Colonic mucosa (tissue), 4 donors: ENCODE measurements around the gene C1QTNF5. TPM values are rescaled to one million over a fixed set of nuclear protein-coding genes. Genes with fewer than 3 reads are reported as not detected.

Experiments
- DNase-seq: peaks from one replicate; pipeline ENCODE4 v3.0.0-alpha.2; 2020
- H3K27ac ChIP-seq: fragments of 200-600 bp; one replicate; pipeline ENCODE4 v1.8.0; 2021
- H3K27me3 ChIP-seq: fragments of 200-600 bp; one replicate; pipeline ENCODE4 v1.8.0; 2021
- H3K36me3 ChIP-seq: fragments of 200-600 bp; one replicate; pipeline ENCODE4 v1.8.0; 2021
- H3K4me1 ChIP-seq: fragments of 200-600 bp; one replicate; pipeline ENCODE4 v1.8.0; 2021; ENCODE audit warnings: mild to moderate bottlenecking
- H3K4me3 ChIP-seq: fragments of 200-600 bp; one replicate; pipeline ENCODE4 v1.8.0; 2021
- H3K9ac ChIP-seq, 2 donors: one replicate each; pipeline ENCODE4 v1.7.0; 2013; ENCODE audit warnings: control low read depth in 2 of 2, low read depth in 2 of 2, low read length in 2 of 2
- H3K9me3 ChIP-seq: fragments of 200-600 bp; one replicate; pipeline ENCODE4 v1.8.0; 2021
- intact Hi-C: fragments of 100-400 bp; cut with DNase I; formaldehyde crosslinking; loops from one replicate; pipeline ENCODE4 v1.14.1; 2022
- total RNA-seq, 2 donors: library from RNA; stranded (reverse); fragmentation: NEBNext Ultra II Directional in 1 of 2; extraction: Animal tissue kit (Norgen Biotek cat#: 25700) in 1 of 2; gene quantifications; one replicate each; pipeline ENCODE4 v1.2.1, GENCODE V29; 2021
- TF ChIP-seq, protein P1 (sequence below): fragments of 200-600 bp; IDR thresholded peaks from one replicate; pipeline ENCODE4 v1.8.0; 2022; ENCODE audit warnings: antibody characterized with exemption, mild to moderate bottlenecking
- donor health status: healthy.
- donor health status: DM: no; HTN: no; CAD: no.
- donor health status: DM: no; HTN: no; CAD: no.

C1QTNF5 gene
- total RNA-seq, 2 donors from 2014 or later: 5.3 to 8.7 TPM

DNA sequence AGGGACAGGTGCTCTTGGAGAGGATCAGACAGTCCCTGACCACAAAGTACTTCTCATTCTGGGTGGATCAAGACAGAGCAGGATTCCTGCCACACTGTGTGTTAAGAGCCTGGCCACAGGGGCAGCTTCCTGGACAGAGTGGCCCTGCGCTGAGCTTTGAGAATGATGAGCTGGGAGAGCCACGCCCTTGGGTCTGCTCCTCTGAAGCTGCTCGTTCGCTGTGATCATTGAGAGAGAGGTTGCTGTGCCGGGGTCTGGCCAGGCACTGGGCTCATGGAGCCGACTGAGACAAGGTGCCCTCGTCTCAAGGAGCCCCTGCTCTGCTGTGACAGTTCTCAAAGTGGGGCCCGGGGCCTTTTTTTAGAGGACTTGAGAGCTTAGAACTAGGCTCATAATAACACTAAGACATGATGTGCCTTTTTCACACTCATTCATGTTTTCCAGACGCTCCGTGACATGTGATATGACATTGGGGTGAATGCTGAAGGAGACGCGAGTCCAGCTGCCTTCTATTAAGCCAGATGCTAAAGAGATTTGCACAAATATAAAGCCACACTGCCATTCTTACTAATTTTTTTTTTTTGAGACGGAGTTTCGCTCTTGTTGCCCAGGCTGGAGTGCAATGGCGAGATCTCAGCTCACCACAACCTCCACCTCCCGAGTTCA lies 7.4 kb upstream of the C1QTNF5 start:
- Histone ChIP-seq H3K27me3 (no peaks in the 10 kb centered on the region), H3K9me3 (no peaks in the 10 kb centered on the region), H3K9ac (no peak overlapping the region), H3K27ac (no peak overlapping the region), H3K4me1 (no peaks in the 10 kb centered on the region), H3K36me3 (no peaks in the 10 kb centered on the region), H3K4me3 (no peak overlapping the region)
- DNase-seq: no peak
- TF ChIP-seq, protein P1, sequence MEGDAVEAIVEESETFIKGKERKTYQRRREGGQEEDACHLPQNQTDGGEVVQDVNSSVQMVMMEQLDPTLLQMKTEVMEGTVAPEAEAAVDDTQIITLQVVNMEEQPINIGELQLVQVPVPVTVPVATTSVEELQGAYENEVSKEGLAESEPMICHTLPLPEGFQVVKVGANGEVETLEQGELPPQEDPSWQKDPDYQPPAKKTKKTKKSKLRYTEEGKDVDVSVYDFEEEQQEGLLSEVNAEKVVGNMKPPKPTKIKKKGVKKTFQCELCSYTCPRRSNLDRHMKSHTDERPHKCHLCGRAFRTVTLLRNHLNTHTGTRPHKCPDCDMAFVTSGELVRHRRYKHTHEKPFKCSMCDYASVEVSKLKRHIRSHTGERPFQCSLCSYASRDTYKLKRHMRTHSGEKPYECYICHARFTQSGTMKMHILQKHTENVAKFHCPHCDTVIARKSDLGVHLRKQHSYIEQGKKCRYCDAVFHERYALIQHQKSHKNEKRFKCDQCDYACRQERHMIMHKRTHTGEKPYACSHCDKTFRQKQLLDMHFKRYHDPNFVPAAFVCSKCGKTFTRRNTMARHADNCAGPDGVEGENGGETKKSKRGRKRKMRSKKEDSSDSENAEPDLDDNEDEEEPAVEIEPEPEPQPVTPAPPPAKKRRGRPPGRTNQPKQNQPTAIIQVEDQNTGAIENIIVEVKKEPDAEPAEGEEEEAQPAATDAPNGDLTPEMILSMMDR: no peak
- intact Hi-C loops: no loop called here

DNA sequence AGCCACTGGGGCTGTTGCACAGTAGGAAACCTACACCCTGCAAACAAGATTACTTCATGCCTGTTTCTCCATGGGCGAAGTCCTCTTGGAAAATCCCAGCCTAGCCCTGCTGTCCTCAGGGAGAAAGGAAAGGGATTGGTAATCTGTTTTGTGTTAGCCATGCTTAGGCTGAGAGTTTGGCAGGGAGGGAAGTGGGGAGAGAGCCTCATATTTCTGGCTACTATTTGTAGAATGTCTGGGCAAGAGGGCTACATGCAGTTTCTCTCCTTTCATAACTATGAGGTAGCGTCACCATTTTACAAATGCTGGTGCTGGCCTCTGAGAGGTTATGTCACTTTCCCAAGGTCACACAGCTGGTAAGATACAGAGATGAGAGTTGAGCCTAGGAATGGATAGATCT lies 6.6 kb upstream of the C1QTNF5 start:
- intact Hi-C loops: no loop called here
- H3K4me3 ChIP-seq: no peak overlapping the region
- no peak overlapping the region for H3K9ac ChIP-seq
- H3K27me3 ChIP-seq: no peaks in the 10 kb centered on the region
- DNase-seq: no peak
- H3K27ac ChIP-seq: no peak overlapping the region
- no peaks in the 10 kb centered on the region for H3K4me1 ChIP-seq
- no peaks in the 10 kb centered on the region for H3K36me3 ChIP-seq
- no peaks in the 10 kb centered on the region for H3K9me3 ChIP-seq
- TF ChIP-seq, protein P1: no peak

DNA sequence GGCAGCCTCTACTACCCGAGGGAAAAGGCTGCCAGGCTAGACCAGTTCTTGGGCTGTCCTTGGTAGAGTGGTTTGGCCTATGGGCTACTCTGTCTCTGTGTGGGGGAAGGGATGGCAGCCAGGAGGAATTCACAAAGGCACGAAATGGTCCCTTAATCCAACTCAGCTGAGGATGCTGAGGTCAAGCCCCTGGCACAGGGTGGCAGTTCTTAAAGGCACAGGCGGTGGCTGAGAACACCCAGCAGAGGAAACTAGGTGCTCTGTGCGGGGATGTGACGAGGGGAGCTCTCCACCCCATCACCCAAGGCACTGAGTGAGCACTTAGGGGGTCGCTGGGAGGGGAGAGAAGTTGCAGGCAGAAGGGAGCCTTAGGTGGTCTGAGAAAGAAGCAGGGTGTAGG lies 5.9 kb upstream of the C1QTNF5 start, which contains the start of gene MFRP:
Gene MFRP, minus strand, starts transcription at position 101 of the 400 bp plus-strand sequence. CDS start 192 bp downstream, outside the sequence.
- Histone ChIP-seq H3K9me3 (no peaks in the 10 kb centered on the region), H3K9ac (no peak within 1 kb of the TSS), H3K4me1 (no peaks in the 10 kb centered on the region), H3K4me3 (no peak within 1 kb of the TSS), H3K27me3 (no peaks in the 10 kb centered on the region), H3K36me3 (no peaks in the 10 kb centered on the region), H3K27ac (no peak within 1 kb of the TSS)
- intact Hi-C loops: no loop called here
- TF ChIP-seq, protein P1: no peak
- no peak for DNase-seq

DNA sequence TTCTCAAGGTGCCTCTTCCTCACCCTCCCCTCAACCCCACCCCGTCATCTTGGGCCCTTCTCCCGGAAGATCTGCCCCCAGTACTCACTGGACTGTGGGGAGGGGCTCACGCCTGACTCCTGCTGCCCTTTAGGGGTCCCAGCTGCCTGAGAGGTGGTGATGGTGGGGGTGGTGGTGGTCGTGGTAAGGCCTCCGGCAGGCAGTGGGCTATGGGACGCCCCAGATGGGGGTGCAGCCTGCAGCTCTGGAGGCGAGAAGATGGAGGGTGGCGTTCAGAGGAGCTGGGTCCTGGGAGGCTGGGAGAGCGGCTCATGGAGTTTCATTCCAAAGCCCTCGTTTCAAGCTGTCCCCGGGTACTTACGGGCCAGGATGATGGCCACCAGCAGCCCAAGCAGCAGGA lies 5.0 kb upstream of the C1QTNF5 start:
- TF ChIP-seq, protein P1: no peak
- Histone ChIP-seq H3K36me3 (no peaks in the 10 kb centered on the region), H3K9me3 (no peaks in the 10 kb centered on the region), H3K9ac (no peak overlapping the region), H3K4me1 (peaks cover 5% of the 10 kb centered on the region), H3K27me3 (peaks cover 6% of the 10 kb centered on the region), H3K27ac (no peak overlapping the region), H3K4me3 (no peak overlapping the region)
- intact Hi-C loops: no loop called here
- no peak for DNase-seq

DNA sequence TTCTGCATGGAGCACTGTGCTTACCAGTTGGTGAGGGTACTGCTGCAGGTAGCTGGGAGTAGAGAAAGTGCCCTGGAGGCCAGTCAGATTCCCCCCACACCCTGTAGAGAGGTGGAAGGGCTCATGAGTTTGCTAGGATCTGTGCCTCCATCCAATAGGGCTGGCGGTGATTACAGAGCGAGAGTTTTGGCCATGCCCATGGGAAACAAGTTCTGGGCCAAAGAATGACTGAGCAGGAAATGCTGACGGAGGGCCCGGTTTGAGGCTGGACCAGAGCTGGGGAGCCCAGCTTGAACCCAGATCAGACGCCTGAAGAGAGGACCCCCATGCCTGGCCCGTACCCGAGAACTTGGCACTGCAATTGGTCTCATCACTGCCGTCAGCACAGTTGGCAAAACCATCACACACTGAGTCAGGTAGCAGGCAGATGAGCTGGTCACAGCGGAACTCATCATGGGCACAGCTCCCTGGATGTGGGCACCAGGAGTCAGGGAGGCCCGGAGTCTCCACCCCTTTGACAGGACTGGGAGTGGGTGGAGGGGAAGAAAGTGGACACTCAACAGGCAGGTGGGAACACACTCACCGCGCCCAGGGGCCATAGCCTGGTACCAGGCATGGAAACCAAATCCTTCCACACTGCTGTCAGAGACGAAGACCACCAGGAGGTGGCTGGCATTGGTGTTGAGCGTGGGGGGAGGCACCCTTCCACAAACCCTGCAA lies 3.8 kb upstream of the C1QTNF5 start:
- intact Hi-C loops: no loop called here
- TF ChIP-seq, protein P1: no peak
- H3K9me3 ChIP-seq: no peaks in the 10 kb centered on the region

More for the DNA sequence above, 3.8 kb upstream of the C1QTNF5 start:
- DNase-seq: no peak
- Histone ChIP-seq H3K9ac (no peak overlapping the region), H3K27ac (no peak overlapping the region), H3K4me1 (peaks cover 16% of the 10 kb centered on the region), H3K36me3 (no peaks in the 10 kb centered on the region), H3K27me3 (peaks cover 18% of the 10 kb centered on the region), H3K4me3 (no peak overlapping the region)
